Loucy (cell line): ENCODE results near the gene DLG2.

Experiments
- H2AFZ ChIP-seq: fragments of 200-600 bp; sonication (generic); 2 replicates; pipeline ENCODE4 v1.6.0; 2016; ENCODE audit warnings: antibody characterized with exemption, mild to moderate bottlenecking, low read length, moderate library complexity
- H3F3A ChIP-seq: fragments of 200-600 bp; 2 replicates; pipeline ENCODE4 v1.6.0; 2016; ENCODE audit warnings: antibody characterized with exemption, low read depth, mild to moderate bottlenecking
- H3K27me3 ChIP-seq: fragments of 200-600 bp; sonication (generic); 2 replicates; pipeline ENCODE4 v1.6.1; 2014; ENCODE audit warnings: low read length, mild to moderate bottlenecking; ENCODE audit not compliant: insufficient read depth, poor library complexity, severe bottlenecking
- H3K36me3 ChIP-seq: fragments of 200-600 bp; sonication (generic); 2 replicates; pipeline ENCODE4 v1.6.1; 2016; ENCODE audit warnings: low read length; ENCODE audit not compliant: insufficient read depth
- H3K4me1 ChIP-seq: fragments of 200-600 bp; sonication (generic); 2 replicates; pipeline ENCODE4 v1.5.1; 2014; ENCODE audit warnings: low read length, mild to moderate bottlenecking; ENCODE audit not compliant: insufficient read depth, poor library complexity, severe bottlenecking
- H3K4me2 ChIP-seq: fragments of 200-600 bp; sonication (generic); 2 replicates; pipeline ENCODE4 v1.6.0; 2014; ENCODE audit warnings: antibody characterized with exemption, low read length, low read depth, mild to moderate bottlenecking; ENCODE audit not compliant: poor library complexity, severe bottlenecking
- H3K4me3 ChIP-seq: fragments of 200-600 bp; sonication (generic); 2 replicates; pipeline ENCODE4 v1.5.1; 2014; ENCODE audit warnings: low read length, mild to moderate bottlenecking, mixed read lengths; ENCODE audit not compliant: poor library complexity, severe bottlenecking
- H3K79me2 ChIP-seq: fragments of 200-600 bp; sonication (generic); 2 replicates; pipeline ENCODE4 v1.6.1; 2014; ENCODE audit warnings: low read length; ENCODE audit not compliant: insufficient read depth
- H3K9ac ChIP-seq: fragments of 200-600 bp; sonication (generic); 2 replicates; pipeline ENCODE4 v1.6.0; 2014; ENCODE audit warnings: mild to moderate bottlenecking, low read depth, low read length, moderate library complexity; ENCODE audit not compliant: poor library complexity, severe bottlenecking
- H3K9me2 ChIP-seq: fragments of 200-600 bp; sonication (generic); replicated peaks from 2 replicates; pipeline ENCODE4 v1.6.1; 2016; ENCODE audit warnings: low read depth, low read length, mixed read lengths
- H3K9me3 ChIP-seq: fragments of 200-600 bp; sonication (generic); 2 replicates; pipeline ENCODE4 v1.6.1; 2014; ENCODE audit warnings: mild to moderate bottlenecking, antibody characterized with exemption, low read length, low read depth; ENCODE audit not compliant: insufficient read depth
- H4K20me1 ChIP-seq: fragments of 200-600 bp; sonication (generic); 2 replicates; pipeline ENCODE4 v1.6.0; 2014; ENCODE audit warnings: antibody characterized with exemption, low read length, mild to moderate bottlenecking; ENCODE audit not compliant: insufficient read depth, poor library complexity, severe bottlenecking
- EZH2phosphoT487 ChIP-seq: fragments of 200-600 bp; IDR thresholded peaks from 2 replicates; pipeline ENCODE4 v1.6.1; 2018; ENCODE audit warnings: antibody characterized with exemption, mild to moderate bottlenecking, moderate library complexity, borderline replicate concordance
- TF ChIP-seq, protein P1 (sequence below): fragments of 200-600 bp; sonication (generic); conservative IDR thresholded peaks from 2 replicates; pipeline ENCODE4 v1.5.1; 2014; ENCODE audit warnings: mild to moderate bottlenecking, antibody characterized with exemption, low read length

Gene DLG2

DNA sequence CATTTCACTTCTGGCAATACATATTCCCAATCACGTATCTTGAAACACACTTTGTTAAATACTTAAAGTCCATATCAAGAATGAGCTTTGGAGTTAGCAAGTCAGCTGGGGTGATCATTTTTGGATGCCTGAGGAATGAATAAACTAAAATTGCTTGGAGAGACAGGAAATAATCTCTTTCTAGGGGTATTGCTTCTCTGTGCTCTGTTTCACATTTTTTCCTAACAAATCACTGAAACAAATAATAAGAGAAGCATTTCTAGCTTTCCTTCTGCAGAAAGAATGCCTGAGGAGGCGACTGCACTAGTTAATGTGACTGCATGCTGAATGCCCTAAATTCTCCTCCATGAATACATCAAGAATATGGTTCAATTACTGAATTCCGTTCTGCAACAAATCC is 1799.6 kb downstream of the DLG2 start:
- peak overlapping the region; percentile 33; the same call in 1 of the 2 replicates for H2AFZ ChIP-seq
- H3F3A ChIP-seq: no peaks in the 10 kb centered on the region
- no peaks in the 10 kb centered on the region for H3K9me2 ChIP-seq
- H3K9ac ChIP-seq: no peak overlapping the region
- no peaks in the 10 kb centered on the region for H3K4me1 ChIP-seq
- no peaks in the 10 kb centered on the region for H3K36me3 ChIP-seq
- no peak overlapping the region for H3K4me2 ChIP-seq
- no peaks in the 10 kb centered on the region for H3K27me3 ChIP-seq
- no peaks in the 10 kb centered on the region for H4K20me1 ChIP-seq
- no peak overlapping the region for H3K4me3 ChIP-seq
- TF ChIP-seq, protein P1, sequence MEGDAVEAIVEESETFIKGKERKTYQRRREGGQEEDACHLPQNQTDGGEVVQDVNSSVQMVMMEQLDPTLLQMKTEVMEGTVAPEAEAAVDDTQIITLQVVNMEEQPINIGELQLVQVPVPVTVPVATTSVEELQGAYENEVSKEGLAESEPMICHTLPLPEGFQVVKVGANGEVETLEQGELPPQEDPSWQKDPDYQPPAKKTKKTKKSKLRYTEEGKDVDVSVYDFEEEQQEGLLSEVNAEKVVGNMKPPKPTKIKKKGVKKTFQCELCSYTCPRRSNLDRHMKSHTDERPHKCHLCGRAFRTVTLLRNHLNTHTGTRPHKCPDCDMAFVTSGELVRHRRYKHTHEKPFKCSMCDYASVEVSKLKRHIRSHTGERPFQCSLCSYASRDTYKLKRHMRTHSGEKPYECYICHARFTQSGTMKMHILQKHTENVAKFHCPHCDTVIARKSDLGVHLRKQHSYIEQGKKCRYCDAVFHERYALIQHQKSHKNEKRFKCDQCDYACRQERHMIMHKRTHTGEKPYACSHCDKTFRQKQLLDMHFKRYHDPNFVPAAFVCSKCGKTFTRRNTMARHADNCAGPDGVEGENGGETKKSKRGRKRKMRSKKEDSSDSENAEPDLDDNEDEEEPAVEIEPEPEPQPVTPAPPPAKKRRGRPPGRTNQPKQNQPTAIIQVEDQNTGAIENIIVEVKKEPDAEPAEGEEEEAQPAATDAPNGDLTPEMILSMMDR: no peak
- no peak for TF ChIP-seq EZH2phosphoT487
- no peaks in the 10 kb centered on the region for H3K9me3 ChIP-seq
- H3K79me2 ChIP-seq: no peaks in the 10 kb centered on the region

DNA sequence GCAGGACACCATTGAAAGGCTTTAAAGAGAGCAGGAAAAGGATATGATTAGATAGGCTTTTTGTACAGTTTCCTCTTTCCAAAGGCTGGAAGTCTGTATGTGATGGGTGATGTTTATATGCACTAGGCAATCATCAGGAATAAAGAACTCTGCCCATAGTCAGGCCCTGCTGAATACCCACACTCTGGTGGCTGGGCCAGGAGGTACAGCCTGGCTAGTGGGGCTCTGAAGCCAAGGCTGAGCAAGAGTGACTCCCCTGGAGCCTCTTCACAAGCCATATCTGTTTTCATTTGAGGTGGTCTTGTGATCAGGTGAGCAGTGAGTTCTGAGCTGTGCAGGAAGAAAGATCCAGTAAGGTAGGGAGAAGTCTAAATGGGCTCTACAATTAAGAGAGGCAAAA is 1801.1 kb downstream of the DLG2 start:
- Histone ChIP-seq H3K36me3 (no peaks in the 10 kb centered on the region), H3K79me2 (no peaks in the 10 kb centered on the region), H3K9me2 (no peaks in the 10 kb centered on the region), H3K9ac (no peak overlapping the region), H3K4me1 (no peaks in the 10 kb centered on the region), H4K20me1 (no peaks in the 10 kb centered on the region), H2AFZ (no peak overlapping the region), H3K9me3 (no peaks in the 10 kb centered on the region), H3K4me3 (no peak overlapping the region), H3K27me3 (no peaks in the 10 kb centered on the region), H3F3A (no peaks in the 10 kb centered on the region), H3K4me2 (no peak overlapping the region)
- TF ChIP-seq, protein P1: no peak
- TF ChIP-seq EZH2phosphoT487: no peak

DNA sequence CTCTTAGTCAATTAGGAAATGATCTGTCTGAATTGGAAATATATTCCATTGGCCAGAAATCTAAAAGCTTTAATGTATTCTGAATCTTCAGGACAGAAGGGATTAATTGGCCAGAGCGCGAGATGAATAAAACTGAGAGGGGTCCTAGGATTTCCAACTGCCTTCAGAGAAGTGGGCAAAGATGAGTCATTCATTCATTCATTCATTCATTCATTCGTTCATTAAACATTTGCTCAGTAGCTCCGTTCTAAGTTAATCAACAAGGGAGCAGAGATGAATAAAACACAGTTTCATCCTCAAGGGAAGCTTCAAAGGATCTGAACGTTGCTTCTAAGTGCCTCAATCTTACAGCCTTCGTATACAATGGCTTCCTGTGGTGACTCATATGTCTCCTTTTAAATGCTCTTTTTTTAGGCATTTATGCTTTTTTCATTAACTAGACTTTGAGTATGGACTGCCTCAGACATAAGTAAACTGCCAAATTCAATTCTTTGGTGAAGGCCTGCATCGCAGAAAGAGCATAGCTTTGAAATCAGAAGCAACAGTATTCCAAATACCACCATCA is 1803.6 kb downstream of the DLG2 start:
- Histone ChIP-seq H3K4me1 (no peaks in the 10 kb centered on the region), H3K9me3 (no peaks in the 10 kb centered on the region), H3K27me3 (no peaks in the 10 kb centered on the region), H3F3A (no peaks in the 10 kb centered on the region), H3K4me2 (no peak overlapping the region), H3K36me3 (no peaks in the 10 kb centered on the region), H4K20me1 (no peaks in the 10 kb centered on the region), H3K9me2 (no peaks in the 10 kb centered on the region), H3K4me3 (no peak overlapping the region), H2AFZ (no peak overlapping the region), H3K9ac (no peak overlapping the region), H3K79me2 (no peaks in the 10 kb centered on the region)
- TF ChIP-seq, protein P1: no peak
- TF ChIP-seq EZH2phosphoT487: no peak
